Posterior vena cava (tissue), 2 donors: ENCODE data around the gene NAV2. TPM values are rescaled to one million over a fixed set of nuclear protein-coding genes. Genes with fewer than 3 reads are reported as not detected.

Source experiments
- DNase-seq: peaks from one replicate; pipeline ENCODE4 v3.0.0-alpha.2; 2020; ENCODE audit warnings: low spot score
- intact Hi-C, 2 donors: fragments of 100-400 bp; cut with DNase I; formaldehyde crosslinking; loops; one replicate each; pipeline versions ENCODE4 v1.14.1 to v1.14.2; 2022 to 2023
- total RNA-seq, 2 donors: library from RNA; stranded (reverse); fragmentation: NEBNext Ultra II Directional; extraction: Animal tissue kit (Norgen Biotek cat#: 25700); gene quantifications; one replicate each; pipeline ENCODE4 v1.2.1, GENCODE V29; 2021
- donor health status: DM: yes; HTN: yes; CAD: no.
- donor health status: DM: yes; HTN: yes; CAD: no.

Gene NAV2
- total RNA-seq, 2 donors from 2014 or later, result 69.2 to 108 TPM

GRCh38 chr11:19711911-19712280, 741 bp upstream of the NAV2 start:
- intact Hi-C loops, result no loop called here

GRCh38 chr11:19713196-19714021, 772 bp downstream of the NAV2 start:
- DNase-seq, result no peak
- intact Hi-C loops, result no loop called here

More at GRCh38 chr11:19711911-19712280, 741 bp upstream of the NAV2 start:
- DNase-seq, result peak; percentile 85

GRCh38 chr11:19714022-19714386, 1.4 kb downstream of the NAV2 start:
- intact Hi-C loops, result no loop called here
- no peak for DNase-seq

- peak; percentile 86 for DNase-seq
- intact Hi-C loops, result loop anchor here in 1 of 2 donors (5.0 kb wide), 1 partner anchor 37 kb away; no protein-coding TSS in a partner anchor
Measured at GRCh38 chr11:19714387-19715363, 2.0 kb downstream of the NAV2 start.

GRCh38 chr11:19715373-19715772, 2.7 kb downstream of the NAV2 start:
- DNase-seq, result no peak
- intact Hi-C loops, result loop anchor here in 1 of 2 donors (5.0 kb wide), 1 partner anchor 38 kb away; no protein-coding TSS in a partner anchor

GRCh38 chr11:19718051-19718450, 5.4 kb downstream of the NAV2 start:
- no peak for DNase-seq
- intact Hi-C loops, result loop anchor here in 1 of 2 donors (5.0 kb wide), 1 partner anchor 41 kb away; no protein-coding TSS in a partner anchor

GRCh38 chr11:19718951-19719350, 6.3 kb downstream of the NAV2 start:
- intact Hi-C loops, result loop anchor here in 1 of 2 donors (5.0 kb wide), 1 partner anchor 42 kb away; no protein-coding TSS in a partner anchor
- DNase-seq, result no peak

- no peak for DNase-seq
- intact Hi-C loops, result loop anchor here in 1 of 2 donors (5.0 kb wide), 1 partner anchor 43 kb away; no protein-coding TSS in a partner anchor
Measured at GRCh38 chr11:19719960-19720359, 7.3 kb downstream of the NAV2 start.

- intact Hi-C loops, result no loop called here
- DNase-seq, result no peak
Measured at GRCh38 chr11:19721176-19721575, 8.5 kb downstream of the NAV2 start.

GRCh38 chr11:19722702-19723101, 10.1 kb downstream of the NAV2 start:
- no peak for DNase-seq
- intact Hi-C loops, result no loop called here

- no peak for DNase-seq
- intact Hi-C loops, result no loop called here
Measured at GRCh38 chr11:19723572-19724342, 11.1 kb downstream of the NAV2 start.

GRCh38 chr11:19724765-19725164, 12.1 kb downstream of the NAV2 start:
- intact Hi-C loops, result no loop called here
- DNase-seq, result no peak

- DNase-seq, result no peak
- intact Hi-C loops, result no loop called here
Measured at GRCh38 chr11:19725379-19726079, 12.9 kb downstream of the NAV2 start.

GRCh38 chr11:19727246-19727645, 14.6 kb downstream of the NAV2 start:
- no peak for DNase-seq
- intact Hi-C loops, result no loop called here

GRCh38 chr11:19728436-19728835, 15.8 kb downstream of the NAV2 start:
- DNase-seq, result no peak
- intact Hi-C loops, result no loop called here

GRCh38 chr11:19729141-19729540, 16.5 kb downstream of the NAV2 start:
- intact Hi-C loops, result no loop called here

GRCh38 chr11:19730373-19730772, 17.7 kb downstream of the NAV2 start:
- DNase-seq, result no peak
- intact Hi-C loops, result loop anchor here in 1 of 2 donors (10.0 kb wide), 1 partner anchor 656 kb away; no protein-coding TSS in a partner anchor

More at GRCh38 chr11:19729141-19729540, 16.5 kb downstream of the NAV2 start:
- no peak for DNase-seq

- DNase-seq, result no peak
- intact Hi-C loops, result loop anchor here in 1 of 2 donors (10.0 kb wide), 1 partner anchor 659 kb away; no protein-coding TSS in a partner anchor
Measured at GRCh38 chr11:19734171-19734570, 21.5 kb downstream of the NAV2 start.
